ENCODE results near the gene ADH5.

- TF ChIP-seq CTCF (IDR thresholded peaks at IDR 0.05) (no peak), EP300 (IDR thresholded peaks at IDR 0.05) (no peak)
Observed at GRCh38 chr4:99082192-99082591, 6.4 kb downstream of the ADH5 start.
